ENCODE measurements around the gene DDIT3.
"Not testable (repeated sequence)": the region's sequence is repeated elsewhere in the genome, so short reads cannot be mapped to it uniquely, and the experiment has no call there.

The DDIT3 gene

GRCh38 chr12:57513266-57513665, 7.0 kb downstream of the DDIT3 start:
- no peak for DNase-seq (ENCODE audit: low spot score)

GRCh38 chr12:57512665-57513064, 7.6 kb downstream of the DDIT3 start:
- DNase-seq (ENCODE audit: low spot score): no peak

- DNase-seq (ENCODE audit: low spot score): no peak
These were observed 8.6 kb downstream of the DDIT3 start for GRCh38 chr12:57511588-57512325.

GRCh38 chr12:57511161-57511560, 9.2 kb downstream of the DDIT3 start:
- no peak for DNase-seq (ENCODE audit: low spot score)

GRCh38 chr12:57507796-57508195, 12.5 kb downstream of the DDIT3 start:
- not testable (repeated sequence) for DNase-seq (ENCODE audit: low spot score)

- DNase-seq (ENCODE audit: low spot score): not testable (repeated sequence)
These were observed 13.8 kb downstream of the DDIT3 start for GRCh38 chr12:57506541-57506940.

- DNase-seq (ENCODE audit: low spot score): not testable (repeated sequence)
These were observed 17.9 kb downstream of the DDIT3 start for GRCh38 chr12:57502311-57502969.

GRCh38 chr12:57500213-57500612, 20.1 kb downstream of the DDIT3 start:
- DNase-seq (ENCODE audit: low spot score): no peak

- DNase-seq (ENCODE audit: low spot score): no peak
These were observed 21.7 kb downstream of the DDIT3 start for GRCh38 chr12:57498571-57498970.

GRCh38 chr12:57498132-57498502, 22.2 kb downstream of the DDIT3 start:
- no peak for DNase-seq (ENCODE audit: low spot score)

- DNase-seq (ENCODE audit: low spot score): no peak
These were observed 22.8 kb downstream of the DDIT3 start for GRCh38 chr12:57497223-57498131.

GRCh38 chr12:57496822-57497221, 23.5 kb downstream of the DDIT3 start:
- DNase-seq (ENCODE audit: low spot score): no peak

GRCh38 chr12:57495051-57495701, 25.1 kb downstream of the DDIT3 start:
- DNase-seq (ENCODE audit: low spot score): not testable (repeated sequence)

GRCh38 chr12:57491393-57492280, 28.7 kb downstream of the DDIT3 start:
- DNase-seq (ENCODE audit: low spot score): no peak

GRCh38 chr12:57490126-57490525, 30.2 kb downstream of the DDIT3 start:
- DNase-seq (ENCODE audit: low spot score): no peak

- no peak for DNase-seq (ENCODE audit: low spot score)
These were observed 31.1 kb downstream of the DDIT3 start for GRCh38 chr12:57489157-57489641.

GRCh38 chr12:57488402-57489156, 31.7 kb downstream of the DDIT3 start:
- DNase-seq (ENCODE audit: low spot score): no peak

- DNase-seq (ENCODE audit: low spot score): peak; percentile 96
These were observed 32.5 kb downstream of the DDIT3 start, which contains the start of gene MARS1 for GRCh38 chr12:57487597-57488401. Gene MARS1, plus strand, starts transcription at chr12:57488068. Its CDS starts 23 bp downstream, at chr12:57488091.

- no peak for DNase-seq (ENCODE audit: low spot score)
These were observed 33.2 kb downstream of the DDIT3 start for GRCh38 chr12:57487055-57487596.
